Lower leg skin (tissue), 3 donors: ENCODE results near the gene GRIK2.

Experiments used
- POLR2A ChIP-seq, 2 donors: fragments of 450-650 bp; IDR thresholded peaks; one replicate each; pipeline ENCODE4 v1.6.1; 2016 to 2017; ENCODE audit warnings: antibody characterized with exemption in 2 of 2, mild to moderate bottlenecking in 1 of 2, moderate library complexity in 1 of 2
- TF ChIP-seq, protein P1 (sequence below), 3 donors: fragments of 450-650 bp; IDR thresholded peaks; one replicate each; pipeline ENCODE4 v1.5.1; 2016; ENCODE audit warnings: antibody characterized with exemption in 3 of 3, mild to moderate bottlenecking in 3 of 3, moderate library complexity in 2 of 3

DNA sequence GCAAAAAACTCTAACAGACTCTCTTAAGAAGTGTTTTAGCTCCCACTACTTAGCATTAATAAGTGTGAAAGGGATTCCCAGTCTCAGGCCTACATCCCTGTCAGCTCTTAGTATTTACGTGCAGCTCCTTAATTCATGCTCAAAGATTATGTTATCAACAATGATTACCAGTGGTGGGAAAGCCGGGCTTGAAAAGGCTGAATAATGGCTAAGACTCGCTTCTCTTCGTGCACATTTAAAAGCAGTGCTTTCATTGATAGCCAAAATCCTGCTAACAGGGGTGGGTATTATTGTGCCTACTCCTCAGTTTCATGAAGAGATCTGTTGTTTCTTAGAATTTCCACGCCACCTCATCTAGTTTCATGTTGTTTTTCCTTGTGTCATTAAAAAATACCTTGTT is 518.8 kb downstream of the GRIK2 start:
- TF ChIP-seq, protein P1, sequence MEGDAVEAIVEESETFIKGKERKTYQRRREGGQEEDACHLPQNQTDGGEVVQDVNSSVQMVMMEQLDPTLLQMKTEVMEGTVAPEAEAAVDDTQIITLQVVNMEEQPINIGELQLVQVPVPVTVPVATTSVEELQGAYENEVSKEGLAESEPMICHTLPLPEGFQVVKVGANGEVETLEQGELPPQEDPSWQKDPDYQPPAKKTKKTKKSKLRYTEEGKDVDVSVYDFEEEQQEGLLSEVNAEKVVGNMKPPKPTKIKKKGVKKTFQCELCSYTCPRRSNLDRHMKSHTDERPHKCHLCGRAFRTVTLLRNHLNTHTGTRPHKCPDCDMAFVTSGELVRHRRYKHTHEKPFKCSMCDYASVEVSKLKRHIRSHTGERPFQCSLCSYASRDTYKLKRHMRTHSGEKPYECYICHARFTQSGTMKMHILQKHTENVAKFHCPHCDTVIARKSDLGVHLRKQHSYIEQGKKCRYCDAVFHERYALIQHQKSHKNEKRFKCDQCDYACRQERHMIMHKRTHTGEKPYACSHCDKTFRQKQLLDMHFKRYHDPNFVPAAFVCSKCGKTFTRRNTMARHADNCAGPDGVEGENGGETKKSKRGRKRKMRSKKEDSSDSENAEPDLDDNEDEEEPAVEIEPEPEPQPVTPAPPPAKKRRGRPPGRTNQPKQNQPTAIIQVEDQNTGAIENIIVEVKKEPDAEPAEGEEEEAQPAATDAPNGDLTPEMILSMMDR (IDR thresholded peaks at IDR 0.05) = no peak
- TF ChIP-seq POLR2A (IDR thresholded peaks at IDR 0.05) = no peak
